Stimulated activated CD8-positive, alpha-beta memory T cell treated with anti-CD3 and anti-CD28 coated beads, Interleukin-4, amount 100 ng/mL, for 48 hours (primary cell): ENCODE data around the gene SLC35D3.
"Not testable (repeated sequence)": the region's sequence is repeated elsewhere in the genome, so short reads cannot be mapped to it uniquely, and the experiment has no call there.

Experiments used
- DNase-seq: peaks from one replicate; pipeline ENCODE4 v3.0.0-alpha.2; 2020

Gene SLC35D3

GRCh38 chr6:136968837-136969236 lies 46.7 kb downstream of the SLC35D3 start:
- no peak for DNase-seq

- DNase-seq = no peak
Observed at GRCh38 chr6:136969433-136969832, 47.3 kb downstream of the SLC35D3 start.

- no peak for DNase-seq
Observed at GRCh38 chr6:136969930-136970329, 47.8 kb downstream of the SLC35D3 start.

- DNase-seq = no peak
Observed at GRCh38 chr6:136971609-136972008, 49.5 kb downstream of the SLC35D3 start.

- DNase-seq = not testable (repeated sequence)
Observed at GRCh38 chr6:136973781-136974180, 51.7 kb downstream of the SLC35D3 start.
